ENCODE results near the gene SPATA46.
"Not testable (repeated sequence)": the region's sequence is repeated elsewhere in the genome, so short reads cannot be mapped to it uniquely, and the experiment has no call there.

Gene SPATA46, protein sequence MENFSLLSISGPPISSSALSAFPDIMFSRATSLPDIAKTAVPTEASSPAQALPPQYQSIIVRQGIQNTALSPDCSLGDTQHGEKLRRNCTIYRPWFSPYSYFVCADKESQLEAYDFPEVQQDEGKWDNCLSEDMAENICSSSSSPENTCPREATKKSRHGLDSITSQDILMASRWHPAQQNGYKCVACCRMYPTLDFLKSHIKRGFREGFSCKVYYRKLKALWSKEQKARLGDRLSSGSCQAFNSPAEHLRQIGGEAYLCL

DNA sequence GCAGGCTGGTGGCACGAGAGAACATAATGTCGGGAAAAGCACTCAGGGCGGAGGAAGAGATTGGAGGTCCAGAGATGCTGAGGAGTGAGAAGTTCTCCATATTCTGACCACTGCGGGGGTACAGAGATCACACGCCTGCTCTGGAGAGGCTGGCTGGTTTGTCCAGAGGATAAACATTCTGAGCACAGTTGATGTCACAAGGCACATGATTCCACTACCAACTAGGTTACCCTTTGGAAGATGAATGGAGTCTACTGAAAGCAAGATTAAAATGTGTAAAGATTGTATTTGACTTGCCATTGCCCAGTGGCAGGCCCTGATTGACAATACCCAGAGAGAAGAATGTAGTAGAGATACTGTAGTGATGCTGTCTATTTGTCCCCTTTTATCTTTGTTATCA lies at the start of gene SPATA46:
TSS of gene SPATA46 (minus strand) at position 164 of the 400 bp plus-strand sequence. CDS start at position 100, 64 bp downstream.
- CTCF ChIA-PET: interaction anchor here (0.6 to 1.4 kb wide), 2 partner anchors 10 to 19 kb away, joined by 4 to 5 read pairs; no protein-coding TSS in a partner anchor
- POLR2A ChIA-PET: no interaction called here
- no peak for DNase-seq (ENCODE audit: extremely low spot score)
- TF ChIP-seq, protein P1, sequence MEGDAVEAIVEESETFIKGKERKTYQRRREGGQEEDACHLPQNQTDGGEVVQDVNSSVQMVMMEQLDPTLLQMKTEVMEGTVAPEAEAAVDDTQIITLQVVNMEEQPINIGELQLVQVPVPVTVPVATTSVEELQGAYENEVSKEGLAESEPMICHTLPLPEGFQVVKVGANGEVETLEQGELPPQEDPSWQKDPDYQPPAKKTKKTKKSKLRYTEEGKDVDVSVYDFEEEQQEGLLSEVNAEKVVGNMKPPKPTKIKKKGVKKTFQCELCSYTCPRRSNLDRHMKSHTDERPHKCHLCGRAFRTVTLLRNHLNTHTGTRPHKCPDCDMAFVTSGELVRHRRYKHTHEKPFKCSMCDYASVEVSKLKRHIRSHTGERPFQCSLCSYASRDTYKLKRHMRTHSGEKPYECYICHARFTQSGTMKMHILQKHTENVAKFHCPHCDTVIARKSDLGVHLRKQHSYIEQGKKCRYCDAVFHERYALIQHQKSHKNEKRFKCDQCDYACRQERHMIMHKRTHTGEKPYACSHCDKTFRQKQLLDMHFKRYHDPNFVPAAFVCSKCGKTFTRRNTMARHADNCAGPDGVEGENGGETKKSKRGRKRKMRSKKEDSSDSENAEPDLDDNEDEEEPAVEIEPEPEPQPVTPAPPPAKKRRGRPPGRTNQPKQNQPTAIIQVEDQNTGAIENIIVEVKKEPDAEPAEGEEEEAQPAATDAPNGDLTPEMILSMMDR (IDR thresholded peaks at IDR 0.05; ENCODE audit: control extremely low read depth, extremely low read depth, low read depth, missing control alignments): no peak

DNA sequence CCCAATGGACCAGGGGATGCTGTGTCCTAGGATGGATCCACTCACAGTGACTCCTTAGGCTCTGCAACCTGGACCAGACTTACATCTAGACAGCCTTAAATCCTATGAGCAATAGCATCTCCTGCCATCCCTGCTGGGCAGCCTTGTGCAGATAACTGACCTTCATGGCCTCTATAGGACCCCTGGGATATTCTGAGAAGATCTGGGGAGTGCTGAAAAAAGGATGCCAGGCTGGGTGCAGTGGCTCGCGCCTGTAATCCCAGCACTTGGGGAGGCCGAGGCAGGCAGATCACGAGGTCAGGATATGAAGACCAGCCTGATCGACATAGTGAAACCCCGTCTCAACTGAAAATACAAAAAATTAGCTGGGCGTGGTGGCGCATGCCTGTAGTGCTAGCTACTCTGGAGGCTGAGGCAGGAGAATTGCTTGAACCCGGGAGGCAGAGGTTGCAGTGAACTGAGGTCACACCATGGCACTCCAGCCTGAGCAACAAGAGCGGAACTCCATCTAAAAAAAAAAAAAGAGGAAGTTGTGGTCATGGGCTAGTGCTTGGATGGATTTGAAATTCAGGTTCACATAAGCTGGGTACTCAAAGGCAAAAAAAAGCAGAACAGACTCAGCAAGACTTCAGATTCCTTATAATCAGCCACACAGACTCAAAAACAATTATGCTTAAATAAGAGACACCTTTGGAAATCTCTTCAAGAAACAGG lies 46.2 kb upstream of the SPATA46 start:
- DNase-seq (ENCODE audit: extremely low spot score): no peak
- ChIA-PET CTCF (no interaction called here), POLR2A (no interaction called here)
- TF ChIP-seq, protein P1 (IDR thresholded peaks at IDR 0.05; ENCODE audit: control extremely low read depth, extremely low read depth, low read depth, missing control alignments): no peak

DNA sequence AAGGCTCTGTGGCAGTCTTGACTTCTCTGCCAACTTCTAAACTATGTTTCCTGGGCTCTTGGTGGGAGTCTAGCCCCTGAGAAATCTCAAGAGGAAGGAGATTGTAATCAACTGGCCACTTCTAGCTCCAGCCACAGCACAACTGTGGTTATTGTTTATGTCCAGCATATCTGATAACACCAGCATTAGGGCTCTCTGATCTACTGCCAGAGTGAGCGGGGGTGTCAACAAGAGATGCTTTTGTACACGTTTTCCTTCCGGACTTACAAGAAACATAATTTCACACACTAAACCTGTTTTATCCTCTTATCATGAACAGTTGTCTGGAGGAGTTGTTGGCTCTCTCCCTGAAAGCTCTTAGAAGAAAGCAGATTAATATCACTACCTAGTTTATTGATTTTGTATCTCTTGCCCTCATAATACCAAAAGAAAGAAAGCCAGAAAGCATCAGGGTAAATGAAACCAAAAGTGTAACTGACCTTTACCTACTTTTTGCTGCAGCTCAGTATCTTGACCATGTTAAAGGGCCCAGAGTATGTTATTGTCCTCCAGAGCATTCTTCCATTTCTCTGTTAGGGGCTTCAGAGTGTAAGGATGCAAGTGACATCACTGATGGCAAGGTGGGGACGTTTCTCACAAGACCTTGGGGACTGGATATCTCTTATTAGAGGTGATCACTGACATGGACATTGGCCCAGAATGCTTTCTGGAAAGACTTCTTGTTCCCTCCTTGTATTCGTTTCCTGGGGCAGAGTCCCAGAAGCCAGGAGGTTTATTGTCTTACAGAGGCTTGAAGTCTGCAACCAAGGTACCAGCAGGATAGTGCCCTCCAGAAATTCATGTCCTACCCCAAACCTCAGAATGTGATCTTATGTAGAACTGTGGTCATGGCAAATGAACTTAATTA lies 44.9 kb upstream of the SPATA46 start:
- no peak for DNase-seq (ENCODE audit: extremely low spot score)
- CTCF ChIA-PET: interaction anchor here (2.0 kb wide), 1 partner anchor 10 kb away, joined by 4 read pairs; the partner anchor contains the start of gene SH2D1B
- TF ChIP-seq, protein P1 (IDR thresholded peaks at IDR 0.05; ENCODE audit: control extremely low read depth, extremely low read depth, low read depth, missing control alignments): no peak
- POLR2A ChIA-PET: no interaction called here

DNA sequence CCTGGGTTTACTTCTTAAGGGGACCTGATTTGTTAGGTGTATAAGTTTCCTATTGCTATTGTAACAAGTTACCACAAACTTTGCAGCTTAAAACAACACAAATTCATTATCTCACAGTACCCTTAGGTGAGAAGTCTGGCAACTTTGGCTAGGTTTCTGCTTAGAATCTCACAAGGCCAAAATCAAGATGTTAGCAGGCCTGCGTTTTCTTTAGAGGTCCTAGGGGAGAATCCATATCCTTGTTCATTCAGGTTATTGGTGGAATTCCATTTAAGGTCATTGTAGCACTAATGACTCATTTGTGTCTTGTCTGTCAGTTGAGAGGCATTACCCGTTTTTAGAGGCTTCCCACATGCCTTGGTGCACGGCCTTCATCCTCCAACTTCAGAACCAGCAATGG lies 43.5 kb upstream of the SPATA46 start:
- CTCF ChIA-PET: no interaction called here
- TF ChIP-seq, protein P1 (IDR thresholded peaks at IDR 0.05; ENCODE audit: control extremely low read depth, extremely low read depth, low read depth, missing control alignments): no peak
- POLR2A ChIA-PET: no interaction called here
- DNase-seq (ENCODE audit: extremely low spot score): no peak

DNA sequence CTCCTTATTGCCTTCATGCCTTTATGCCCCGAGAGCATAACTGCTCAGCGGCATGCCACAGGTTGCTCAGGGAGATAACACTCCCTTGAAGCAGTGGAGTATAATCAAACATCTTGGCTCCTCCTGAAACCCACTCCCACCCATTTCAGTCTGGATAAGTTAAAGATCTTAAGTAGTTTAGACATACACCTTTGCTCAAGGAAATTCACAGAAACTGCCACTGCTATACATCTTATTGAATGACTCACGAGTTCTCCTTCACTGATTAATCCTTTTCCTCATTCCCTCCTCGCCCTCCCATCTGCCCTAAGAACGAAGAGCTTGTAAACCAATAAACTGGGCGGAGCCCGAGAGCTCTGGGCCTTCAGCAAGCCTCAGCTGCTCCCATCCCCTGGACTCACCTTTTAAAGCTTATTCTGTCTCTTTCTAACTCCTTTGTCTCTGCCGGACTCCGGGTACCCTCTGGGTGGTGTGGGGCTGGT lies 42.8 kb upstream of the SPATA46 start:
- POLR2A ChIA-PET: not testable (repeated sequence)

DNA sequence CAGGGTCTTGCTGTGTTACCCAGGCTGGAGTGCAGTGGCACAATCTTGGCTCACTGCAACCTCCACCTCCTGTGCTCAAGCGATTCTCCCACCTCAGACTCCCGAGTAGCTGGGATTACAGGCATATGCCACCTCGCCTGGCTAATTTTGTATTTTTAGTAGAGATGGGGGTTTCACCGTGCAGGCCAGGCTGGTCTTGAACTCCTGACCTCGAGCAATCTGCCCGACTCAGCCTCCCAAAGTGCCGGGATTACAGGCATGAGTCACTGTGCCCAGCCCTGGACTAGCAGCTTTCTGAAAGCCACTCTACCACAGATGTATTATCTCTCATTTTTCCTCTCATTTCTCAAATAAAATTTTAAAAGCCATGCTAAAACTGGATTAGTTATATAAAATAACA lies 41.9 kb upstream of the SPATA46 start:
- POLR2A ChIA-PET; DNase-seq (ENCODE audit: extremely low spot score): not testable (repeated sequence)
- CTCF ChIA-PET: interaction anchor here (1.3 to 1.6 kb wide), 2 partner anchors 11 to 29 kb away, joined by 4 to 6 read pairs; no protein-coding TSS in a partner anchor

More for the DNA sequence above, 42.8 kb upstream of the SPATA46 start:
- CTCF ChIA-PET: interaction anchor here (1.6 kb wide), 1 partner anchor 12 kb away, joined by 4 read pairs; no protein-coding TSS in a partner anchor
- not testable (repeated sequence) for DNase-seq (ENCODE audit: extremely low spot score)

DNA sequence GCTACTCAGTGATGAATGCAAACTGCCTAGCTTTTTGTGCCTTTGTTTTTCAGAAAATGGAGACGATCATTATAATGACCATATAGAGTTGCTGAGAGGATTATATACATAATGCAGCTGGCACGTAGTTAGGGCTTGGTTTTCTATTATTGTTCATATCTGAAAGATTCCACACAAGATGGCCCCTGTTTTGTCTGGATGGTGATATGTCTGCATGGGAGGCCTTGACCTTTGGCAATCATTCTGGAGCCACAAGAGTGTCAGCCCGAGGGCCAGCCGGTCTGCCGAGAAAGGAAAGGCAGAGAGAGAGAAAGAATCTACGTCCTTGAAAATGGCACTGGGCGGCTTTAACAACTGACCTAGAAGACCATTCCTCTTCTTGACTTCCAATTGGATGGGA lies 41.0 kb upstream of the SPATA46 start:
- TF ChIP-seq, protein P1 (IDR thresholded peaks at IDR 0.05; ENCODE audit: control extremely low read depth, extremely low read depth, low read depth, missing control alignments): no peak
- CTCF ChIA-PET: interaction anchor here (1.2 to 1.6 kb wide), 2 partner anchors 10 to 28 kb away, joined by 3 to 4 read pairs; no protein-coding TSS in a partner anchor
- no peak for DNase-seq (ENCODE audit: extremely low spot score)
- POLR2A ChIA-PET: no interaction called here

Measured in GM10248 (cell line).